Measurements from ENCODE around the gene VAV3. TPM values are rescaled to one million over a fixed set of nuclear protein-coding genes. Genes with fewer than 3 reads are reported as not detected.

The VAV3 gene
- total and polyA plus RNA-seq, 4 donors: 1.7 to 14.4 (median 7.6) TPM

- Histone ChIP-seq H3K27ac (ENCODE audit: low read depth in 1 of 2, low read length in 1 of 2) (no peak overlapping the region), H3K36me3 (ENCODE audit: control insufficient read depth in 4 of 4, insufficient read depth in 4 of 4, low read length in 4 of 4) (no peaks in the 10 kb centered on the region), H3K27me3 (ENCODE audit: control insufficient read depth in 3 of 3, insufficient read depth in 3 of 3, low read length in 2 of 3) (no peaks in the 10 kb centered on the region), H3K9me3 (ENCODE audit: control insufficient read depth in 4 of 4, insufficient read depth in 3 of 4, low read length in 3 of 4) (no peaks in the 10 kb centered on the region), H3K9ac (ENCODE audit: insufficient read depth in 1 of 2, low read length in 2 of 2) (no peak overlapping the region), H3K4me3 (no peak overlapping the region), H3K4me1 (ENCODE audit: control insufficient read depth in 5 of 5, insufficient read depth in 5 of 5, low read length in 5 of 5) (peaks cover 0 to 9% (median 0%) of the 10 kb centered on the region in 5 donors)
- DNase-seq (no peak), ATAC-seq (ENCODE audit: insufficient read depth, low FRiP score) (no peak)
- TF ChIP-seq CTCF (IDR thresholded peaks at IDR 0.05; ENCODE audit: control extremely low read depth, extremely low read depth): no peak
Observed at GRCh38 chr1:107555578-107555977, 409.4 kb downstream of the VAV3 start.

- Histone ChIP-seq H3K4me3 (no peak overlapping the region), H3K27me3 (ENCODE audit: control insufficient read depth in 3 of 3, insufficient read depth in 3 of 3, low read length in 2 of 3) (no peaks in the 10 kb centered on the region), H3K9me3 (ENCODE audit: control insufficient read depth in 4 of 4, insufficient read depth in 3 of 4, low read length in 3 of 4) (no peaks in the 10 kb centered on the region), H3K36me3 (ENCODE audit: control insufficient read depth in 4 of 4, insufficient read depth in 4 of 4, low read length in 4 of 4) (no peaks in the 10 kb centered on the region), H3K27ac (ENCODE audit: low read depth in 1 of 2, low read length in 1 of 2) (no peak overlapping the region), H3K4me1 (ENCODE audit: control insufficient read depth in 5 of 5, insufficient read depth in 5 of 5, low read length in 5 of 5) (peaks cover 0 to 9% (median 0%) of the 10 kb centered on the region in 5 donors), H3K9ac (ENCODE audit: insufficient read depth in 1 of 2, low read length in 2 of 2) (no peak overlapping the region)
- DNase-seq (peak; percentile 21 to 79 (median 63)), ATAC-seq (ENCODE audit: insufficient read depth, low FRiP score) (no peak)
- TF ChIP-seq CTCF (IDR thresholded peaks at IDR 0.05; ENCODE audit: control extremely low read depth, extremely low read depth): no peak
- WGBS, 2 donors: 40 to 74% methylated on average over 1 of the region's 1 CpG
Observed at GRCh38 chr1:107552781-107553180, 412.2 kb downstream of the VAV3 start.

- Histone ChIP-seq H3K9ac (ENCODE audit: insufficient read depth in 1 of 2, low read length in 2 of 2) (no peak overlapping the region), H3K27me3 (ENCODE audit: control insufficient read depth in 3 of 3, insufficient read depth in 3 of 3, low read length in 2 of 3) (no peaks in the 10 kb centered on the region), H3K36me3 (ENCODE audit: control insufficient read depth in 4 of 4, insufficient read depth in 4 of 4, low read length in 4 of 4) (no peaks in the 10 kb centered on the region), H3K9me3 (ENCODE audit: control insufficient read depth in 4 of 4, insufficient read depth in 3 of 4, low read length in 3 of 4) (no peaks in the 10 kb centered on the region), H3K27ac (ENCODE audit: low read depth in 1 of 2, low read length in 1 of 2) (no peak overlapping the region), H3K4me3 (no peak overlapping the region), H3K4me1 (ENCODE audit: control insufficient read depth in 5 of 5, insufficient read depth in 5 of 5, low read length in 5 of 5) (peaks cover 0 to 9% (median 0%) of the 10 kb centered on the region in 5 donors)
- TF ChIP-seq CTCF (IDR thresholded peaks at IDR 0.05; ENCODE audit: control extremely low read depth, extremely low read depth): no peak
- ATAC-seq (ENCODE audit: insufficient read depth, low FRiP score) (no peak), DNase-seq (no peak)
- 92 to 93% methylated on average over 1 of the region's 1 CpG for WGBS, 2 donors
Observed at GRCh38 chr1:107551456-107551855, 413.5 kb downstream of the VAV3 start.

GRCh38 chr1:107550358-107550757, 414.6 kb downstream of the VAV3 start:
- DNase-seq (no peak), ATAC-seq (ENCODE audit: insufficient read depth, low FRiP score) (no peak)
- WGBS, 2 donors: 92 to 93% methylated on average over 5 of the region's 5 CpGs
- no peak for TF ChIP-seq CTCF (IDR thresholded peaks at IDR 0.05; ENCODE audit: control extremely low read depth, extremely low read depth)
- Histone ChIP-seq H3K36me3 (ENCODE audit: control insufficient read depth in 4 of 4, insufficient read depth in 4 of 4, low read length in 4 of 4) (no peaks in the 10 kb centered on the region), H3K27me3 (ENCODE audit: control insufficient read depth in 3 of 3, insufficient read depth in 3 of 3, low read length in 2 of 3) (no peaks in the 10 kb centered on the region), H3K4me3 (no peak overlapping the region), H3K9me3 (ENCODE audit: control insufficient read depth in 4 of 4, insufficient read depth in 3 of 4, low read length in 3 of 4) (no peaks in the 10 kb centered on the region), H3K27ac (ENCODE audit: low read depth in 1 of 2, low read length in 1 of 2) (no peak overlapping the region), H3K4me1 (ENCODE audit: control insufficient read depth in 5 of 5, insufficient read depth in 5 of 5, low read length in 5 of 5) (peaks cover 0 to 9% (median 0%) of the 10 kb centered on the region in 5 donors), H3K9ac (ENCODE audit: insufficient read depth in 1 of 2, low read length in 2 of 2) (no peak overlapping the region)
